Trophoblast cell (in vitro differentiated cells and primary cell): ENCODE data around the gene CYB561D1.

Experiments used
- DNase-seq, 2 donors: peaks; one replicate each; pipeline ENCODE4 v3.0.0-alpha.2; 2016
- H2AFZ ChIP-seq: 2 replicates; pipeline ENCODE4 v1.6.1; 2013; ENCODE audit warnings: low read length, moderate library complexity, mild to moderate bottlenecking; ENCODE audit not compliant: insufficient read depth, poor library complexity
- H2AK5ac ChIP-seq: 2 replicates; pipeline ENCODE4 v1.6.1; 2013; ENCODE audit warnings: mild to moderate bottlenecking, low read length
- H2BK120ac ChIP-seq: 2 replicates; pipeline ENCODE4 v1.6.1; 2013; ENCODE audit warnings: low read length, mild to moderate bottlenecking, moderate library complexity; ENCODE audit not compliant: insufficient read depth, poor library complexity
- H2BK12ac ChIP-seq: 2 replicates; pipeline ENCODE4 v1.6.1; 2013; ENCODE audit warnings: mild to moderate bottlenecking, low read length, moderate library complexity
- H2BK5ac ChIP-seq: 2 replicates; pipeline ENCODE4 v1.6.1; 2013; ENCODE audit warnings: low read length, low read depth, moderate library complexity, mild to moderate bottlenecking; ENCODE audit not compliant: poor library complexity
- H3K14ac ChIP-seq: 2 replicates; pipeline ENCODE4 v1.6.1; 2013; ENCODE audit warnings: mild to moderate bottlenecking, low read length
- H3K18ac ChIP-seq: 2 replicates; pipeline ENCODE4 v1.6.1; 2013; ENCODE audit warnings: mild to moderate bottlenecking, low read length
- H3K23ac ChIP-seq: 2 replicates; pipeline ENCODE4 v1.6.1; 2013; ENCODE audit warnings: low read length
- H3K27ac ChIP-seq: 2 replicates; pipeline ENCODE4 v1.5.1; 2013; ENCODE audit warnings: low read depth, mild to moderate bottlenecking, inconsistent platforms, low read length, moderate library complexity
- H3K27me3 ChIP-seq: 2 replicates; pipeline ENCODE4 v1.6.1; 2013; ENCODE audit warnings: inconsistent platforms, mild to moderate bottlenecking, low read length, moderate library complexity; ENCODE audit not compliant: insufficient read depth
- H3K36me3 ChIP-seq, 2 experiments: 1 replicate in 1 of 2; 2 replicates in 1 of 2; pipeline ENCODE4 v1.6.1; 2013; ENCODE audit warnings: low read length in 2 of 2, mild to moderate bottlenecking in 2 of 2, moderate library complexity in 1 of 2; ENCODE audit not compliant: insufficient read depth in 2 of 2, control insufficient read depth in 1 of 2
- H3K4ac ChIP-seq: 2 replicates; pipeline ENCODE4 v1.6.1; 2013; ENCODE audit warnings: low read depth, mild to moderate bottlenecking, low read length, moderate library complexity
- H3K4me1 ChIP-seq, 2 experiments: 1 replicate in 1 of 2; 2 replicates in 1 of 2; pipeline ENCODE4 v1.6.1; 2013; ENCODE audit warnings: low read length in 2 of 2, mild to moderate bottlenecking in 2 of 2, moderate library complexity in 1 of 2; ENCODE audit not compliant: insufficient read depth in 2 of 2, control insufficient read depth in 1 of 2
- H3K4me2 ChIP-seq: 2 replicates; pipeline ENCODE4 v1.6.1; 2013; ENCODE audit warnings: inconsistent platforms, mild to moderate bottlenecking, low read length, moderate library complexity
- H3K4me3 ChIP-seq: 2 replicates; pipeline ENCODE4 v1.5.1; 2013; ENCODE audit warnings: mild to moderate bottlenecking, low read depth, low read length, inconsistent platforms
- H3K79me1 ChIP-seq: one replicate; pipeline ENCODE4 v1.6.1; 2013; ENCODE audit warnings: low read length
- H3K79me2 ChIP-seq: 2 replicates; pipeline ENCODE4 v1.6.1; 2013; ENCODE audit warnings: low read length, mild to moderate bottlenecking; ENCODE audit not compliant: control insufficient read depth, insufficient read depth, poor library complexity
- H3K9ac ChIP-seq: 2 replicates; pipeline ENCODE4 v1.6.1; 2013; ENCODE audit warnings: mild to moderate bottlenecking, low read length
- H3K9me3 ChIP-seq: 2 replicates; pipeline ENCODE4 v1.6.1; 2013; ENCODE audit warnings: low read depth, mild to moderate bottlenecking, control low read depth, inconsistent platforms, low read length; ENCODE audit not compliant: insufficient read depth
- H4K12ac ChIP-seq: 2 replicates; pipeline ENCODE4 v1.6.1; 2013; ENCODE audit warnings: low read depth, mild to moderate bottlenecking, low read length, moderate library complexity
- H4K8ac ChIP-seq: 2 replicates; pipeline ENCODE4 v1.6.1; 2013; ENCODE audit warnings: low read depth, mild to moderate bottlenecking, low read length, moderate library complexity
- H4K91ac ChIP-seq: one replicate; pipeline ENCODE4 v1.6.1; 2013; ENCODE audit warnings: low read depth, mild to moderate bottlenecking, low read length, moderate library complexity
- WGBS: extraction: QIAGEN DNeasy Blood & Tissue Kit; methylation state at CpG from one replicate; pipeline ENCODE4 v1.1.7; 2013; ENCODE audit warnings: missing lambda C conversion rate; ENCODE audit not compliant: insufficient read length, insufficient coverage; ENCODE audit errors: extremely low coverage; 5-methylcytosine and 5-hydroxymethylcytosine counted together

CYB561D1 gene

GRCh38 chr1:109513110-109513710 is 19.3 kb downstream of the CYB561D1 start:
- Histone ChIP-seq H4K8ac (no peak overlapping the region), H3K9me3 (no peaks in the 10 kb centered on the region), H2BK120ac (no peak overlapping the region), H3K27ac (no peak overlapping the region), H3K23ac (no peak overlapping the region), H3K36me3 (no peaks in the 10 kb centered on the region), H3K18ac (no peak overlapping the region), H3K14ac (no peak overlapping the region), H2BK5ac (no peak overlapping the region), H3K79me2 (peaks cover 2% of the 10 kb centered on the region), H3K4me1 (peaks cover 6 to 7% of the 10 kb centered on the region in 2 experiments), H4K12ac (no peak overlapping the region), H3K4me3 (no peak overlapping the region), H3K79me1 (no peaks in the 10 kb centered on the region), H3K4ac (no peak overlapping the region), H3K27me3 (peaks cover 13% of the 10 kb centered on the region), H4K91ac (no peak overlapping the region), H3K9ac (no peak overlapping the region), H2AFZ (no peak overlapping the region), H3K4me2 (no peak overlapping the region), H2AK5ac (no peak overlapping the region), H2BK12ac (no peak overlapping the region)
- no peak for DNase-seq
- no CpG with 5 or more reads among the region's 2 CpGs for WGBS

DNA sequence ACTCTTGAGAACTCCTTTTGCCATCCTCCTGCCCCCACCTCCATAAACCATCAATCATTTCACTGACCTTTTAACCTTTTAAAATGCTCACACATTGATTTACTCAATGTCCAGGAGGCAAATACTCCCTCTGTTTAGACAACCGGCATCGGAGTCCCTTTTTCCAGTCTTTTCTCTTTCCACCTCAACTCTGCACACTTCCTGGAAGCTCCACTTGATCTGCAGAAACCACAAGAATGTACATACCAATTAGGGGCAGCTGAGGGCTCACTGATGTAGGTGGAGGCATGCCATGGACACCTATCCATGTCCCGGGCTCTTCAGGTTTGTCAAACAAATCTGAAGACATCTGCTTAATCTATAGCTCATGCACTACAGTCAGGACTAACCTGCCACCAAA is 21.0 kb downstream of the CYB561D1 start:
- no peak overlapping the region for H3K4me3 ChIP-seq
- H4K91ac ChIP-seq: no peak overlapping the region
- WGBS: no CpG with 5 or more reads among the region's 3 CpGs
- no peak overlapping the region for H4K8ac ChIP-seq
- H3K4me1 ChIP-seq: peaks cover 4 to 6% of the 10 kb centered on the region in 2 experiments
- H2BK5ac ChIP-seq: no peak overlapping the region
- H3K14ac ChIP-seq: no peak overlapping the region
- no peaks in the 10 kb centered on the region for H3K36me3 ChIP-seq
- peaks cover 3% of the 10 kb centered on the region for H3K27me3 ChIP-seq
- H3K4ac ChIP-seq: no peak overlapping the region
- no peaks in the 10 kb centered on the region for H3K9me3 ChIP-seq
- H3K79me2 ChIP-seq: no peaks in the 10 kb centered on the region
- no peak overlapping the region for H3K9ac ChIP-seq
- H2BK120ac ChIP-seq: no peak overlapping the region
- H2AK5ac ChIP-seq: no peak overlapping the region
- H2AFZ ChIP-seq: no peak overlapping the region
- H3K4me2 ChIP-seq: no peak overlapping the region
- H3K27ac ChIP-seq: no peak overlapping the region
- H3K79me1 ChIP-seq: no peaks in the 10 kb centered on the region
- H3K18ac ChIP-seq: no peak overlapping the region
- H3K23ac ChIP-seq: no peak overlapping the region
- peak in 1 of 2 donors; percentile 7 for DNase-seq
- no peak overlapping the region for H4K12ac ChIP-seq
- H2BK12ac ChIP-seq: no peak overlapping the region

GRCh38 chr1:109516872-109517271 is 23.0 kb downstream of the CYB561D1 start:
- Histone ChIP-seq H3K9ac (no peak overlapping the region), H2AK5ac (no peak overlapping the region), H2AFZ (no peak overlapping the region), H3K4me3 (no peak overlapping the region), H3K79me2 (no peaks in the 10 kb centered on the region), H3K23ac (no peak overlapping the region), H3K4me1 (peaks cover 0 to 2% of the 10 kb centered on the region in 2 experiments), H3K27me3 (no peaks in the 10 kb centered on the region), H3K79me1 (no peaks in the 10 kb centered on the region), H3K36me3 (no peaks in the 10 kb centered on the region), H4K8ac (no peak overlapping the region), H4K12ac (no peak overlapping the region), H2BK5ac (no peak overlapping the region), H3K4ac (no peak overlapping the region), H2BK120ac (no peak overlapping the region), H4K91ac (no peak overlapping the region), H3K27ac (no peak overlapping the region), H3K9me3 (no peaks in the 10 kb centered on the region), H3K4me2 (no peak overlapping the region), H2BK12ac (no peak overlapping the region), H3K18ac (no peak overlapping the region), H3K14ac (no peak overlapping the region)
- no peak for DNase-seq
- no CpG with 5 or more reads among the region's 5 CpGs for whole genome bisulfite sequencing

- Histone ChIP-seq H3K27me3 (no peaks in the 10 kb centered on the region), H2BK120ac (no peak overlapping the region), H2AK5ac (no peak overlapping the region), H3K27ac (no peak overlapping the region), H3K4me3 (no peak overlapping the region), H3K36me3 (no peaks in the 10 kb centered on the region), H4K12ac (no peak overlapping the region), H2AFZ (no peak overlapping the region), H2BK5ac (no peak overlapping the region), H3K79me2 (no peaks in the 10 kb centered on the region), H3K4me2 (no peak overlapping the region), H2BK12ac (no peak overlapping the region), H3K4me1 (peaks cover 0 to 2% of the 10 kb centered on the region in 2 experiments), H3K18ac (no peak overlapping the region), H3K4ac (no peak overlapping the region), H3K23ac (no peak overlapping the region), H3K9me3 (no peaks in the 10 kb centered on the region), H3K79me1 (no peaks in the 10 kb centered on the region), H3K14ac (no peak overlapping the region), H4K91ac (no peak overlapping the region), H4K8ac (no peak overlapping the region), H3K9ac (no peak overlapping the region)
- no peak for DNase-seq
- WGBS: no CpG with 5 or more reads among the region's 5 CpGs
Observed at GRCh38 chr1:109517337-109517736, 23.4 kb downstream of the CYB561D1 start.
